HCT116 (cell line): ENCODE measurements around the gene PKP3. TPM values are rescaled to one million over a fixed set of nuclear protein-coding genes. Genes with fewer than 3 reads are reported as not detected.

Source experiments
- ATAC-seq: fragments of 200-7000 bp; cut with Tn5 transposase; 2 replicates; pipeline ENCODE4 v1.9.1; 2020; ENCODE audit warnings: mild to moderate bottlenecking, moderate library complexity
- BruUV-seq: library from RNA; stranded (reverse); fragments of 400-500 nt; replicated peaks from 2 replicates; lab custom pipeline; 2021; lab: Mats Ljungman, UMichigan
- CTCF ChIA-PET: fragments of 300-600 bp; sonication (Branson Sonifier 250); formaldehyde crosslinking; loops from one replicate; lab custom pipeline; 2021; ENCODE audit warnings: antibody characterized with exemption; lab: Charles Lee
- POLR2A ChIA-PET: fragments of 300-600, 350-600 bp; sonication (Branson Sonifier 250); formaldehyde crosslinking; loops from one replicate; lab custom pipeline; 2021; ENCODE audit warnings: antibody characterized with exemption; lab: Charles Lee
- RAD21 ChIA-PET, 2 experiments: fragments of 300-600 bp; sonication (Branson Sonifier 250); formaldehyde crosslinking; loops; one replicate each; lab custom pipeline; 2023; ENCODE audit warnings: low total read pairs in 2 of 2; ENCODE audit not compliant: uncharacterized antibody in 2 of 2, unreplicated experiment in 2 of 2, low non-redundant PET in 1 of 2; lab: Charles Lee
- DNase-seq: peaks from one replicate; pipeline ENCODE4 v3.0.0-alpha.2; 2010; ENCODE audit warnings: low read depth, low spot score
- H2AFZ ChIP-seq: fragments of 200-600 bp; shearing (Covaris generic), sonication (generic); 2 replicates; pipeline ENCODE4 v1.6.1; 2017; ENCODE audit warnings: low read depth, mixed run types, mixed read lengths, antibody characterized with exemption, low read length; ENCODE audit not compliant: poor library complexity, severe bottlenecking
- H3K27ac ChIP-seq: 2 replicates; pipeline ENCODE4 v1.5.1; 2012; ENCODE audit warnings: low read depth, low read length
- H3K27me3 ChIP-seq: fragments of 200-600 bp; sonication (generic); 2 replicates; pipeline ENCODE4 v1.6.1; 2016; ENCODE audit warnings: mixed run types, low read length, mixed read lengths; ENCODE audit not compliant: insufficient read depth
- H3K36me3 ChIP-seq, 2 experiments: fragments of 200-500 bp in 1 of 2; fragments of 200-600 bp in 1 of 2; sonication (Bioruptor generic) in 1 of 2; sonication (generic) in 1 of 2; 2 replicates each; pipeline versions ENCODE4 v1.5.1 to v1.6.1; 2014 to 2016; ENCODE audit warnings: low read length in 2 of 2, inconsistent platforms in 1 of 2, mixed read lengths in 1 of 2, mixed run types in 1 of 2; ENCODE audit not compliant: insufficient read depth in 2 of 2, control insufficient read depth in 1 of 2
- H3K4me1 ChIP-seq, 2 experiments: fragments of 200-600 bp in 1 of 2; sonication (generic) in 1 of 2; 2 replicates each; pipeline versions ENCODE4 v1.5.1 to v1.6.1; 2012 to 2017; ENCODE audit warnings: low read length in 2 of 2, inconsistent platforms in 1 of 2, mild to moderate bottlenecking in 1 of 2, mixed read lengths in 1 of 2, mixed run types in 1 of 2, moderate library complexity in 1 of 2; ENCODE audit not compliant: insufficient read depth in 2 of 2, control insufficient read depth in 1 of 2
- H3K4me2 ChIP-seq: fragments of 200-600 bp; sonication (generic); 2 replicates; pipeline ENCODE4 v1.6.1; 2017; ENCODE audit warnings: mixed run types, low read length, mixed read lengths
- H3K4me3 ChIP-seq, 2 experiments: fragments of 200-600 bp in 1 of 2; sonication (generic) in 1 of 2; replicated peaks in 1 of 2; 2 replicates each; pipeline ENCODE4 v1.5.1; 2011 to 2016; ENCODE audit warnings: low read length in 2 of 2, control low read depth in 1 of 2, low read depth in 1 of 2, mild to moderate bottlenecking in 1 of 2, mixed read lengths in 1 of 2, mixed run types in 1 of 2
- H3K79me2 ChIP-seq: fragments of 200-600 bp; sonication (generic); 2 replicates; pipeline ENCODE4 v1.6.1; 2017; ENCODE audit warnings: mild to moderate bottlenecking, mixed run types, low read length, moderate library complexity, mixed read lengths; ENCODE audit not compliant: insufficient read depth
- H3K9ac ChIP-seq: fragments of 200-600 bp; sonication (generic); 2 replicates; pipeline ENCODE4 v1.6.1; 2016; ENCODE audit warnings: low read length, mixed read lengths
- H3K9me2 ChIP-seq: fragments of 200-600 bp; sonication (generic), shearing (Covaris generic); 2 replicates; pipeline ENCODE4 v1.6.1; 2017; ENCODE audit warnings: mixed run types, mild to moderate bottlenecking, moderate library complexity; ENCODE audit not compliant: insufficient read depth
- H3K9me3 ChIP-seq, 2 experiments: fragments of 200-500 bp in 1 of 2; fragments of 200-600 bp in 1 of 2; sonication (Bioruptor generic) in 1 of 2; sonication (generic) in 1 of 2; 2 replicates each; pipeline ENCODE4 v1.6.1; 2014 to 2017; ENCODE audit warnings: low read length in 2 of 2, mixed read lengths in 2 of 2, inconsistent platforms in 1 of 2, low read depth in 1 of 2, mild to moderate bottlenecking in 1 of 2, mixed run types in 1 of 2, moderate library complexity in 1 of 2; ENCODE audit not compliant: control insufficient read depth in 1 of 2, insufficient read depth in 1 of 2
- H4K20me1 ChIP-seq: fragments of 200-600 bp; sonication (generic), shearing (Covaris generic); 2 replicates; pipeline ENCODE4 v1.6.1; 2017; ENCODE audit warnings: mixed run types, mild to moderate bottlenecking, moderate library complexity; ENCODE audit not compliant: insufficient read depth
- CEBPB ChIP-seq: IDR thresholded peaks from 2 replicates; pipeline ENCODE4 v1.6.1; 2012; ENCODE audit warnings: low read depth
- JUND ChIP-seq: IDR thresholded peaks from 2 replicates; pipeline ENCODE4 v1.6.1; 2012
- POLR2AphosphoS5 ChIP-seq: IDR thresholded peaks from 2 replicates; pipeline ENCODE4 v1.6.1; 2011; ENCODE audit warnings: mild to moderate bottlenecking, low read depth, low read length, moderate library complexity
- SRF ChIP-seq: IDR thresholded peaks from 2 replicates; pipeline ENCODE4 v1.6.1; 2012; ENCODE audit warnings: low read depth
- TCF7L2 ChIP-seq: IDR thresholded peaks from 2 replicates; pipeline ENCODE4 v1.7.0; 2011; ENCODE audit warnings: borderline replicate concordance, inconsistent platforms; ENCODE audit not compliant: insufficient read depth, insufficient read length; ENCODE audit errors: extremely low read depth
- ZFX ChIP-seq: fragments of 450-650 bp; IDR thresholded peaks from 2 replicates; pipeline ENCODE4 v1.6.1; 2017
- ZNF274 ChIP-seq: fragments of 200-500 bp; sonication (Bioruptor generic); IDR thresholded peaks from 2 replicates; pipeline ENCODE4 v1.6.1; 2014; ENCODE audit warnings: mild to moderate bottlenecking, low read depth, low read length, inconsistent platforms
- intact Hi-C: fragments of 100-400 bp; cut with micrococcal nuclease; formaldehyde crosslinking; loops from 2 replicates; pipeline ENCODE4 v1.10.0; 2022
- total RNA-seq: library from RNA; stranded (reverse); gene quantifications from one replicate; pipeline ENCODE4 v1.2.1, GENCODE V29; 2021; ENCODE audit not compliant: unreplicated experiment
- TF ChIP-seq, protein P1 (sequence below): IDR thresholded peaks from 2 replicates; pipeline ENCODE4 v1.6.1; 2011; ENCODE audit warnings: mild to moderate bottlenecking, low read length, moderate library complexity; ENCODE audit not compliant: insufficient replicate concordance; ENCODE audit errors: extremely low read depth
- TF ChIP-seq, protein P2 (sequence below): IDR thresholded peaks from 2 replicates; pipeline ENCODE4 v1.6.1; 2012

Gene PKP3
- total RNA-seq, 1 experiment from 2014 or later, result 157 TPM

DNA sequence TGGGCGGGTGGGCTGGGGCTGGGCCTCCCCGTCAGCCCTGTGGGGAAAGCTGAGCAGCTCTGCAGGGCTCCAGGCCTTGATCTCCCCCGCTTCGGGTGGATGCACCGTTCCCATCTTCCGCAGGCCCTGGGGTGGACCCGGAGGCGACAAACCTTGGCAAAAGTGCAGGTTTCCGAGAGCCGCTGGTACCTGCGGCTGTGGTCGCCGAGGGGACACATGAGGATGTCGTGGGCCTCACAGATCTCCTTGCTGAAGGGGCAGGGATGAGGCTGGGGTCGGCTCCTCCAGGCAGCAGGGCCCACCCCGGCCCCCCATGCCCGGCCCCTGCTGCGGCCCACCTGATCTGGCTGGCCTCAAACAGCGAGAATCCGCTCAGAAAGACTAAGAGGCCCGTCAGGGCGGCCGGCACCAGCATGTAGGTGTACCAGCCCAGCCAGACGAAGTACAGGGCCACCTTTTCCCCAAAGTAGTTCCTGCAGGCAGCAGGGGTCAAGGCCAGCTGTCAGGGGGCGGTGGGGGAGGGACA lies 36.0 kb downstream of the PKP3 start:
- no peaks in the 10 kb centered on the region for H3K9me3 ChIP-seq
- ChIA-PET RAD21 (no interaction called here), POLR2A (no interaction called here), CTCF (no interaction called here)
- no peak overlapping the region for H3K4me3 ChIP-seq
- ATAC-seq (peak; percentile 51), DNase-seq (no peak)
- no peaks in the 10 kb centered on the region for H3K27me3 ChIP-seq
- BruUV-seq, result no TSS peak
- no peak overlapping the region for H3K4me2 ChIP-seq
- no peaks in the 10 kb centered on the region for H4K20me1 ChIP-seq
- H3K9me2 ChIP-seq, result no peaks in the 10 kb centered on the region
- intact Hi-C loops, result no loop called here
- H3K9ac ChIP-seq, result no peak overlapping the region
- H3K79me2 ChIP-seq, result no peaks in the 10 kb centered on the region
- TF ChIP-seq SRF (no peak), TCF7L2 (no peak), JUND (no peak), CEBPB (no peak), ZNF274 (no peak), ZFX (no peak)
- TF ChIP-seq, protein P1, sequence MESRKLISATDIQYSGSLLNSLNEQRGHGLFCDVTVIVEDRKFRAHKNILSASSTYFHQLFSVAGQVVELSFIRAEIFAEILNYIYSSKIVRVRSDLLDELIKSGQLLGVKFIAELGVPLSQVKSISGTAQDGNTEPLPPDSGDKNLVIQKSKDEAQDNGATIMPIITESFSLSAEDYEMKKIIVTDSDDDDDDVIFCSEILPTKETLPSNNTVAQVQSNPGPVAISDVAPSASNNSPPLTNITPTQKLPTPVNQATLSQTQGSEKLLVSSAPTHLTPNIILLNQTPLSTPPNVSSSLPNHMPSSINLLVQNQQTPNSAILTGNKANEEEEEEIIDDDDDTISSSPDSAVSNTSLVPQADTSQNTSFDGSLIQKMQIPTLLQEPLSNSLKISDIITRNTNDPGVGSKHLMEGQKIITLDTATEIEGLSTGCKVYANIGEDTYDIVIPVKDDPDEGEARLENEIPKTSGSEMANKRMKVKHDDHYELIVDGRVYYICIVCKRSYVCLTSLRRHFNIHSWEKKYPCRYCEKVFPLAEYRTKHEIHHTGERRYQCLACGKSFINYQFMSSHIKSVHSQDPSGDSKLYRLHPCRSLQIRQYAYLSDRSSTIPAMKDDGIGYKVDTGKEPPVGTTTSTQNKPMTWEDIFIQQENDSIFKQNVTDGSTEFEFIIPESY, result no peak
- no peaks in the 10 kb centered on the region for H3K4me1 ChIP-seq
- 0 out of 4 replicates have a peak, but pooled peaks cover 0 to 3% of the 10 kb centered on the region in 2 experiments for H3K36me3 ChIP-seq
- H3K27ac ChIP-seq, result no peak overlapping the region
- H2AFZ ChIP-seq, result no peak overlapping the region

DNA sequence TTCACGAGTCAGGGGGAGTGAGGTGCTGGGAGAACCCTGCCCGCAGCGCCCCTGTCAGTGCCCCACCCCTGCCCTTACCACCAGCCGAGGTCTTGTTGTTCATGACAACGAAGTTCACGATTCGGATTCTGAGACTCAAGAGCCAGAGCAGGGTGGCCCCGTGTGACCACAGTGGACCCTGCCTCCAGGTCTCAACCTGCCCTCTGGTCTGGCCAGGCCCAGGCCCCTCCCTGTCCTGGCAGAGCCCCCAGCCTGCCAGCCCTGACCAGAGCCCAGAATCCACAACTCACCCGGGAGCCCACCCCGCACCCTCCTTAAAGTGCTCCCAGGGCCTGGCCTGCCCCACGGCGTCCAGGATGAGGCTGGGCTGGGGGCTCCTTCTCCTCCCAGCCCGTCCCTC lies 37.9 kb downstream of the PKP3 start:
- ATAC-seq, result no peak
- ChIA-PET RAD21 (no interaction called here), CTCF (no interaction called here), POLR2A (no interaction called here)
- Histone ChIP-seq H2AFZ (no peak overlapping the region), H3K9me3 (no peaks in the 10 kb centered on the region), H3K4me3 (no peak overlapping the region), H3K27ac (no peak overlapping the region), H3K36me3 (0 out of 4 replicates have a peak, but pooled peaks cover 0 to 3% of the 10 kb centered on the region in 2 experiments), H3K79me2 (no peaks in the 10 kb centered on the region), H4K20me1 (no peaks in the 10 kb centered on the region), H3K27me3 (no peaks in the 10 kb centered on the region), H3K9me2 (no peaks in the 10 kb centered on the region), H3K4me1 (no peaks in the 10 kb centered on the region; a peak in 1 of 4 replicates), H3K9ac (no peak overlapping the region), H3K4me2 (no peak overlapping the region)
- no TSS peak for BruUV-seq
- TF ChIP-seq POLR2AphosphoS5, result no peak
- TF ChIP-seq, protein P2, sequence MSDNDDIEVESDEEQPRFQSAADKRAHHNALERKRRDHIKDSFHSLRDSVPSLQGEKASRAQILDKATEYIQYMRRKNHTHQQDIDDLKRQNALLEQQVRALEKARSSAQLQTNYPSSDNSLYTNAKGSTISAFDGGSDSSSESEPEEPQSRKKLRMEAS, result no peak
- intact Hi-C loops, result no loop called here
- DNase-seq, result no peak
